Fibroblast of upper back skin (primary cell): ENCODE measurements around the gene EEPD1.
"Not testable (repeated sequence)": the region's sequence is repeated elsewhere in the genome, so short reads cannot be mapped to it uniquely, and the experiment has no call there.

Experiments used
- DNase-seq: peaks from one replicate; pipeline ENCODE4 v3.0.0-alpha.2; 2013

EEPD1 gene

DNA sequence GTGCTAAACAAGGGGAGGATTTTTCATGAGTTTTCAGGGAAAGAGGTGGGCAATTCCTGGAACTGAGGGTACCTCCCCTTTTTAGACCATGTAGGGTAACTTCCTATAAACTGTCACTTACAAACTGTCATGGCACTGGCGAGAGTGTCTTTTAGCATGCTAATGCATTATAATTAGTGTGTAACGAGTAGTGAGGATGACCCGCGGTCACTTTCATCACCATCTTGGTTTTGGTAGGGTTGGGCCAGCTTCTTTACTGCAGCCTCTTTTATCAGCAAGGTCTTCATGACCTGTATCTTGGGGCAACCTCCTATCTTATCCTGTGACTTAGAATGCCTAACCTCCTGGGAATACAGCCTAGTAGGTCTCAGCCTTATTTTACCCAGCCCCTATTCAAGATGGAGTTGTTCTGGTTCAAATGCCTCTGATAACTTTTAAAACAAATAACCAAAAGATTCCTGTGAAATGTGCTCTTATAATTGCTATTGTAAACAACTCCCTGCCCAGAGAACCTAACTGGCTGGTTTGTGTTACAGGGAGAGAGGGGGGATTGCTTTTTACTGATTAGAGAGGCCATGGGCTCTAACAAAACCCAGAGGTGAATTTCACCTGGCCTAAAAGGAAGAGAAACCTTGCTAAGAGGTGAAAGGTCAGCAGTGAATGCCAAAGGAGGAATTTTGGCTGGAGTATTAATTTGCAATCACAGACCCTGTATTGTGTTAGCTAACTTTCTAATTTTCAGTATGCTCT, 64.3 kb downstream of the EEPD1 start:
- DNase-seq, result no peak

DNA sequence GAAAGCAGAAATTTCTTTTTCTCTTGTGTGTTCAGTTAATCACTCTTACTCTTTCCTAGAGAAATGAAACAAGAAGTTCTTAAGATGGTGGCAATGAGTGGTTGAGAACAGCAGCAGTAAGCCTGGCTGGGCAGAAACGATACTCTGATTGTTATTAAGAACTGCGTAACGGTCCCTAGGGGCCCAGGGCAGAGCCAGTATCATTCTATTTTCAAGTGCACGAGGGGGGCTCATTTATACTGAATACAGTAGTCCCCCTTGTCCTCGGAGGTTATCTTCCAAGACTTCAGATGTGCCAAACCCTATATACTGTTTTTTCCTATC, 64.9 kb downstream of the EEPD1 start:
- no peak for DNase-seq

DNA sequence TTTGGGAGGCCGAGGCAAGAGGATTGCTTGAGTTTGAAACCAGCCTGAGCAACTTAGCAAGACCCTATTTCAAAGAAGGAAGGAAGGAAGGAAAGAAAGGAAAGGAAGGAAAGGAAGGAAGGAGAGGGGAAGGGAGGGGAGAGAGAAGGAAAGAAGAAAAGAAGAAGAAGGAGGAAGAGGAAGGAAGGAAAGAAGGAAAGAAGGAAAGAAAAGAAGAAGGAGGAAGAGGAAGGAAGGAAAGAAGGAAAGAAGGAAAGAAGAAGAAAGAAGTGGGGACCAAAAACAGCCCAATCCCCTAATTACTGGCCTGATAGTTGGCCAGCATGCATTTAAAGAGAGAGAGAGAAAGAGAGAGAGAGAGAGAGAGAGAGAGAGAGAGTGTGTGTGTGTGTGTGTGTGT, 66.4 kb downstream of the EEPD1 start:
- DNase-seq, result no peak

DNA sequence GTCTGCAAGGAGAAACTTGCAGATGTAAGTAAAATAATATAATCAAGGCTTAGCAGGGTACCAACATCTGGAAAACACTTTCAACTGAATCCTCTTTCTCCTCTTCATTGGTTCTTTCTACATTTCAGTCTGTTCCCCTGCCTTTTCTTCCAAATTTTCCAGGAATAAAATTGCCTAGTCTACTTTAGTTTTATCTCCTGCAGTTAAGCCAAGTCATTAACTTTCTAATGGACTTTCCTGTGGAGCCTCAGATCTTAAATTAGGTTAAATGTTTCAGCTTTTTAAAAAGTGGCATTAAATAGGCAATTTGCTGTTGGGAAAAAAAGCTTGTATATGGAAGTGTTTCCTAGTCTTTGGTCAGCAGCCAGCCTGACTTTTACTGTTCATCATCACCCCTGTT, 70.8 kb downstream of the EEPD1 start:
- no peak for DNase-seq

DNA sequence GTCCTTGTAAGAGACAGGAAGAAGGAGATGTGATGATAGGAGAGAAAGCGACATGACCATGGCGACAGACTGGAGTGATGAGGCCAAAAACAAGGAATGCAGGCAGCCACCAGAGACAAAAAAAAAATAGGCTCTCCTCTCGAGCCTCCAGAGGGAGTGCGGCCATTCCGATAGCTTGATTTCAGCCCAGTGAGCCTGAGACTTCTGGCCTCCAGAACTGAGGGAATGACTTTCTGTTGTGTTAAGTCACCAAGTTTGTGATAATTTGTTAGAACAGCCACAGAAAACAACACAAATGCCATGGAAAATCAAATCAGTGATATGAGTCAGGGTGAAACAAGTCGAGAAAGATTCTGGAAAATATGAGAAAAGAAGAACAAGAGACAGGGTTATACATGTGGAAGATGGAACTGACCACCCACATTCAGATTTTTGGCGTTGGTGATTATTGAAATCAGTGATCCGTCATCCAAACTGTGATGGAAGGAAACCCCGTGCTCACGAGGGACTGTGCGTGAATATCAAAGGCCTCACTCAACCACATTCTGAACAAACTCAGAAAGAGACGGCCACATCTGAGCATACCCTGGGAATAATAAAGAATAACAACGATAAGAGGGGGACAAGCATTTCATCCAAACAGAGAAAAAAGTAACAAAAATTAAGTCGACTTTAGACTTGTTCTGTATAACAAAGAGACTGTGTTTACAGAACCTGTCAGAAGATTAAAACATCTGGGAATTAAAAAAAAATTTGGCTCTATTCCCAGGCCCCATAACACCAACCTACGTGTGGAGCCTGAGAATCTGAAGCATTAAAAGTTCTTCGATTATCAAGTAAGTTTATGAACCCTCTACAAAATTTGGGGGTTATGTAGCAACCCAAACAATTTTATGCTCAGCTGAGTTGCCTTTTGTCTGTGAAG, 72.1 kb downstream of the EEPD1 start:
- DNase-seq, result no peak

DNA sequence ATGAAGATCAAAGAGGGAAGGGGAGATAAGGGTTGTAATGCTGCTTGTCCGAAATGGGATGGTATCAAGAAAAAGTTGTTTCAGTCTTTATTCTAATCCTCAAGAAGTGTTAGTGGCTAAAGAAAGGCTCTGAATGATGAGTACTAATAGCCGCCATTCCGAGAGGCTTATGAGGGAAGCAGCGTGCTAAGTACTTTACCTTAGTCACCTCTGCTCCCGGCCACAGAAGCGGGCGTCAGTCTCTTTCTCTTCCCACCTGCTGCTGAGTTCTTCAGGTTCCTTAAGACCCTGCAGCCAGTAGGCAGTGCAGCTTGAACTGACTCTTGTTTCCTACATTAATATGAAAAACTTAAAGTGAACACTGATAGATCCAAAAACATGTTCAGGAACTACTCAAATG, 73.1 kb downstream of the EEPD1 start:
- DNase-seq, result no peak

DNA sequence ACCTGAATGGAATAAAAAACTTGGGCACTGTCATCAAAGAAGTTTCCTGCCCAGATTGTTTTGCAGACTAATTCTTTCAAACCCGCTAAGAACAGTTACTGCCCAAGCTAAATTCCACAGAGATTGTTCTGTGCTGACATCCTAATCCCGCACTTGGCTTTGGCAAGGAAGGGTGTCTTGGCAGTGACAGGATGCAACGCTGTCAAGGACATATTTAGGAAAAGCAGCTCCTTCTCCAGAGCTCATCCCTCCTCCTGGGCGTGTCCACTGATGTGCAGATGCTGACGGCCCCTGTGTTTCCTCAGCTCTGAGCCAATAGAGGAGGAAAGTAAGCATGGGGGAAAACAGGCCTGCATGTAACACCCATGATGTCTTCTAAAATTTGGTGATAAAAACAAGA, 74.2 kb downstream of the EEPD1 start:
- peak; percentile 88 for DNase-seq

DNA sequence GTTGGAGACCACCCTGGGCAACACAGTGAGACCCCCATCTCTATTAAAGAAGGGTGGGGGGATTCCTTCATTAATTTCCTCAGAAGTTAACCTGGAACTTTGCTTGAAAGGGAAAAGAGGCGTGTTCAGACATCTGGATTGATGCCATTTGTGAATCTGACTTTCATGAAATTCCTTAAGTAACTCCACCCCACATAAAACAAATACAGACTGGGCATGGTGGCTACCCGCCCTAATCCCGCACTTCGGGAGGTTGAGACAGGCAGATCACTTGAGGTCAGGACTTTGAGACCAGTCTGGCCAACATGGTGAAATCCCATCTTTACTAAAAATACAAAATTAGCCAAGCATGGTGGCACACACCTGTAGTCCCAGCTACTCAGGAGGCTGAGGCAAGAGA, 75.0 kb downstream of the EEPD1 start:
- DNase-seq, result no peak

DNA sequence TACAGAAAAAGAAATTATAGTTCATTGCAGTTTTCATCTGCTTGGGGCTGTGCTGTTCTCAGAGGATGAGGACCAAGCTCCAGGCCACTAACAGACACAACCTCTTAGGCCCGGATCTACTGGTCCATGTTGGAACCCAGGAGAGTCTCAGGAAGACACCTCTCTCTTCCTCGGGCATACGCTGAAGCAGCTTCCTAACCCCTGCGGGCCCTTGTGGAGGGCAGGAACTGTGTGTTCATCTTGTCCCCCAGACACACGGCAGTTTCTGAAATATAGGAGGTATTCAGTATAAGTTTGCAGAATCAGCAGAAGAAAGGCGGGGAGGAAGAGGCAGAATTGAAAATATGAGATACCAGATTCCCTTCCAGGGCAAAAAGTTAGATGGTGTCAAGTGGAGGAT, 78.4 kb downstream of the EEPD1 start:
- DNase-seq, result no peak

DNA sequence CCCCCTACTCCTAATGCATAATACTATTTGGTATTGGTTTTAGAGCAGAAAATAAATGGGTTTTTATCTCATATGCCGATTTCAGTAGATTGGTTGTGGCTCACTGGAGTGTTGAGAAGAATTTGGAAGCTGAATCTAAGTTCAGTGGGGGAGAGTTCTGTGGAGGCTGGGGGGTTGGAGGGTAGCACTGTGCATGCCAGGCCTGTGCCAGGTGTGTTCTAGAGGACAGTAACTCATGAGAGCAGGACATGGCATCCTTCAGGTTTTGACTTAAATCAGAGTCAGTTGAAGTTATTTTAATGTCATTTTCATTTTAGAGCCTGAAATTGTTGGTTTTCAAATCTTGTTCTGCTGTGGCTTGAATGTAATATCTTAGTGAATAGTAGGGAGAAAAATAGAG, 79.5 kb downstream of the EEPD1 start:
- DNase-seq, result no peak

DNA sequence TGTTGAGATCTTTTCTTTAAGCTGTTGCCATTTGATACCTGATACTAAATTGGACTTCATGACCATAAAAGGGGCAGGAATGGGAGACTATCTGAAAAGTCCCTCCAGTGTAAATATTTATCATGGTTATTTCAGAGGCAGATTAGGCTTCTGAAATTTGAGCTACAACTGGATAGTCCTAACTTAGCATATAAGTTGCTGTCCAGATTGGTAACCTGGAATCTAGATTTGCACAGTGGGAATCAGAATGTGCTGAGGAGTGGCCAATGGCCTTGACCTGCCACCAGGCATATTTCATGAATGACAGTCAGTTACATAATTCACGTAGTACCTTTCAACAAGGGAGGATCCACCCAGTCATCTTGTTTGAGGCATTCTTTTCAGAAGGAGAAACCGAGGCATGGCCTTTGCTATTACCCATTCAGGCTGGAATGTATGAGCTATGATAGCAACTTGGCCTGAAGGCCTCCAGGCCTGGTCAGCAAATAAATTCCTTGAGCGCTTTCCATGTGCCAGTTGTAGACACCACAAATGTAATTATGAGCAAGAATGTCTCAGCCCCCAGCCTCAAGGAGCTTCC, 80.0 kb downstream of the EEPD1 start:
- DNase-seq, result no peak

DNA sequence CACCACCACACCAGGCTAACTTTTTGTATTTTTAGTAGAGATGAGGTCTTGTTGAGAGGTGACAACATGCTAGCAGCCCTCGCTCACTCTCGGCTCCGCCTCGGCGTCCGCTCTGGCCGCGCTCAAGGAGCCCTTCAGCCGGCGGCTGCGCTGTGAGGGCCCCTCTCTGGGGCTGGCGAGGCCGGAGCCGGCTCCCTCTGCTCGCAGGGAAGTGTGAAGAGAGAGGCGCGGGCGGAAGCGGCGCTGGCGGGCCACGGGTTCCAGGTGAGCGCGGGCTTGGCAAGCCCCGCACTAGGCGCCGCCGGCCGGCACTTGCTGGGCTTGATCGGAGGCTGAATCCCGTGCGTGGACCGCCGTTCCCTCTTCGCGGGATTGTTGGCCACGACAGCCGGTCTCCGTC, 83.0 kb downstream of the EEPD1 start:
- no peak for DNase-seq

DNA sequence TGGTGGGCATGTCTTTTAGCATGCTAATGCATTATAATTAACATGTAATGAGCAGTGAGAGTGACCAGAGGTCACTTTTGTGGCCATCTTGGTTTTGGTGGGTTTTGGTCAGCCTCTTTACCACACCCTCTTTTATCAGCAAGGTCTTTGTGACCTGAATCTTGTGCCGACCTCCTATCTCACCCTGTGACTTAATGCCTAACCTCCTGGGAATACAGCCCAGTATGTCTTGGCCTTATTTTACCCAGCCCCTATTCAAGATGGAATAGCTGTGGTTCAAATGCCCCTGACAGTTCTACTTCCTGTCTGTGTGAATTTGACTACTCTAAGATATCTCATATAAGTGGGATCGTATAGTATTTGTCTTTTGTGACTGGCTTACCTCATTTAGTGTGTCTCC, 85.1 kb downstream of the EEPD1 start:
- DNase-seq, result no peak

DNA sequence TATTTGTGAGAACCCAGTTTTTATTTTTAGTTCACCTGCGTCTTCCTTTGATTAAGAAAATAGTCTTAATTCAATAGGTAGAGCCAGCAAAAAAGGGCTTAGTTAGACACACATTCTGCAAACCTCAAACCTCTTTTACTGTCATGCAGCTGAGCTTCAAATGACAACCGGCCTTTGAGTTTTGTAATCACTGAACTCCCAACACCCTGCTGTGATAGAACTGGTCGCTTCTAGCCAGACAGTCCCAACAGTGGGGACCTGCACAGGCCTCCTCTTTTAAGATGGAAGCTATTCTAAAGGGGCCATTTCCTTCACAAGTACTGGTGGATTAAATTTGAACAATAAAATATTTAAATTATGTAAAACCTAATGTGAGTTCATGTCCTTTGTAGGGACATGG, 90.3 kb downstream of the EEPD1 start:
- not testable (repeated sequence) for DNase-seq

DNA sequence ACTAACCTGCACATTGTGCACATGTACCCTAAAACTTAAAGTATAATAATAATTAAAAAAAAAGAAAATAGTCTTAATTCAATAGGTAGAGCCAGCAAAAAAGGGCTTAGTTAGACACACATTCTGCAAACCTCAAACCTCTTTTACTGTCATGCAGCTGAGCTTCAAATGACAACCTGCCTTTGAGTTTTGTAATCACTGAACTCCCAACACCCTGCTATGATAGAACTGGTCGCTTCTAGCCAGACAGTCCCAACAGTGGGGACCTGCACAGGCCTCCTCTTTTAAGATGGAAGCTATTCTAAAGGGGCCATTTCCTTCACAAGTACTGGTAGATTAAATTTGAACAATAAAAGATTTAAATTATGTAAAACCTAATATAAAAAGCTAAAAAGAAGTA, 90.9 kb downstream of the EEPD1 start:
- not testable (repeated sequence) for DNase-seq

DNA sequence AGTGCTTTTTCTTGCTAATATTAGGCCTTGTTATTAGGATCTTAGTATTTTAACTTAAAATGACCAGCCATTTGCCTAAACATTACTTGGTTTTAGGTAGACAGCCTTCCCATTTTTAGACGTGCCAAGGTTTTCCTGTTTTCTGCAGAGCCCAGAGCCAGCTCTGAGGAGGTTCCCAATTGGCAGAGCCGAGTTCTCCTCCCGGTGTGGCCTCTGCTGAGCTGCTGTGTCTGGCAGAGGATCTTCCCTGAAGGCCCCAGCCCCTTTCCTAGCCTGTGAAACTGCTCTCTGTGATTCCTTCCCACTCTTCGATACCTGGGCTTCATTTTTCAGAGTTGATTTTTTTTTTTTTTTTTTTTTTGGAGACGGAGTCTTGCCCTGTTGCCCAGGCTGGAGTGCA, 91.4 kb downstream of the EEPD1 start:
- no peak for DNase-seq

DNA sequence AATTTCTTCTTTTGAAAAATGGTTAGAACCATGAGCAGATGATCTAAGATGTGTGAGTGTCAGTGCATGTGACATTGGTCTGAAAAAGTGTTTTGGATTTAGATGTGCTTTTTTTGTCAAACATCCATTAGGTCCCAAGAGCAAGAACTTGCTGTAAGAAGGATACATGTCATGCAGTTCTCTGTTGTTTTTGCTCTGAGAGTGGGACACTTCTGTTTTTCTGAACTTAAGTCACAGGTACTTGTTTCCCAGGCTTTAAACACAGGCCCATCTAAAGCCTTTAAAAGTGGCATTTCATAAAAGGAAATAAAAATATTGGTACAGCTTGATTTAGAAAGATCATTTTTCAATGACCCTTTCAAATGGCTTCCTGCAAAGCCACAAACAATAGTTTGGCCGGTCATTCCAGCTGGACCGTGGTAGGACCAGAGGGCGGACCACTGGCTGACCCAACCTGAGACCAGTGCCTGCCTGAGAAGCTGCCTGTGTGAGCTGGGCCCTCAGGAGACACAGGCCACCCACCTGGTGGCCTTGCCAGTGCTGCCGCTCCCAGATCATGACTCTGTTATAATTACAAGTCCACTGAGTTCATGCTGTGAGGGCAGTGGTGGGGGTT, 92.7 kb downstream of the EEPD1 start:
- no peak for DNase-seq

DNA sequence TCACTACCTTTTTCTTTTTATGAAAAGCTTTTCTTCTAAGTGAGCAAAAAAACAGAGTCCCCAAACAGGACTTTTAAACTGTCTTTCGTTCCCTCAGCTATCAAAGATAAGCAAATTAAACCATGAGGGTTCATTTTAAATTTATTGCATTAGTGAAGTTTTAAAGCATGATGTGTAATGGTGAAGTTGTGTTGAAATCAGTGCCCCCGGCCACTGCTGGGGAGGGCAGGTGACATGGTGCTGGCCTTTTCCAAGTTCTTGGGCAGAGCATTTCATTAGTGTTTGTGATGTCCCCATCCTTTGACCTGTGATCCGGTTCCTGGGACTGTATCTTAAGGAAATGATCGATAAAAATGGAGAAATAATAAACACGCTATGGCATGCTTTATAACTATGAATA, 96.0 kb downstream of the EEPD1 start:
- DNase-seq, result no peak

DNA sequence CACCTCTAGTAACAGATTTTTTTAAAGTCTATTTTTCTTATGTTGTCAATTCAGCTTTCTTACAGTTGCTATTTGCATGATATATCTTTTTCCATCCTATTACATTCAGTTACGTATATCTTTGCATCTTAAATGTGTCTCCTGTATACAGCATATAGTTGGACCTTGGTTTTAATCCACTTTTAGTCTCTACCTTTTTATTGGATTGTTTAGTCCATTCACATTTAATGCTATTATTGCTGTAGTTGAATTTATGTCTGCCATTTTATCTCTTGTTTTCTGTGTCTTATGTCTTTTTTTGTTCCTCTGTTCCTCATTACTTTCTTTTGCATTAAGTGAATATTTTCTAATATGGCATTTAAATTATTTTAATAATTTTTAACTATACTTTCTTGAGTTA, 100.6 kb downstream of the EEPD1 start:
- DNase-seq, result no peak

DNA sequence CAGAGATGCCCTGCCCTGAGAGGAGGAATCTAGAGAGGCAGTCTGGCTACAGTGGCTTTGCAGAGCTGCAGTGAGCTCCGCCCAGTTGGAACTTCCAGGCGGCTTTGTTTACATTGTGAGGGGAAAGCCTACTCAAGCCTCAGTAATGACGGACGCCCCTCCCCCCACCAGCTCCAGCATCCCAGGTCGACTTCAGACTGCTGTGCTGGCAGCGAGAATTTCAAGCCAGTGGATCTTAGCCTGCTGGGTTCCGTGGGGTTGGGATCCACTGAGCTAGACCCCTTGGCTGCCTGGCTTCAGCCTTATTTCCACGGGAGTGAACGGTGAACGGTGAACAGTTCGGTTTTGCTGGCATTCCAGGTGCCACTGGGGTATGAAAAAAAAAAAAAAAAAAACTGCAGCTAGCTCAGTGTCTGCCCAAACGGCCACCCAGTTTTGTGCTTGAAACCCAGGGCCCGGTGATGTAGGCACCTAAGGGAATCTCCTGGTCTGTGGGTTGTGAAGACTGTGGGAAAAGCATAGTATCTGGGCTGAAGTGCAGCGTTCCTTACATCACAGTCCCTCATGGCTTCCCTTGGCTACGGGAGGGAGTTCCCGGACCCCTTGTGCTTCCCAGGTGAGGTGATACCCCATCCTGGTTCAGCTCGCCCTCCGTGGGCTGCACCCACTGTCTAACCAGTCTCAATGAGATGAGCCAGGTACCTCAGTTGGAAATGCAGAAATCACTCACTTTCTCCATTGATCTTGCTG, 105.6 kb downstream of the EEPD1 start:
- peak; percentile 88 for DNase-seq

DNA sequence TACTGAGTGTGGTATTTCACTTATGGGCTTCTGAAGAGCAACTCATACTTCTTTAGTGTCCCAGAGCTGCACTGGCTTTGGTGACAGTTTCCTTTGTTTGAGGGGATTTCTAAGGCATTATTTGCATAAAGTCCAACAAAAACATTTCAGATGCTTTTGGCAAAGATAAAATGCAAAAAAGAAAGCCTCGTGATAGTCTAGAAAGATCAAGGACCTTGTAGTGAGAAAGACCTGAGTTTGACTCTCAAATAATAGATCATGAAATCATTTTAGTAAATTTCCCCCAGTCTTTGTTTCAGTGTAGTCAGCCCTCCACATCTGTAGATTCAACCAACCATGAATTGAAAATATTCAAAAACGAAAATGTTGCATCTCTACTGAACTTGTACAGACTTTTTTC, 107.4 kb downstream of the EEPD1 start:
- no peak for DNase-seq

DNA sequence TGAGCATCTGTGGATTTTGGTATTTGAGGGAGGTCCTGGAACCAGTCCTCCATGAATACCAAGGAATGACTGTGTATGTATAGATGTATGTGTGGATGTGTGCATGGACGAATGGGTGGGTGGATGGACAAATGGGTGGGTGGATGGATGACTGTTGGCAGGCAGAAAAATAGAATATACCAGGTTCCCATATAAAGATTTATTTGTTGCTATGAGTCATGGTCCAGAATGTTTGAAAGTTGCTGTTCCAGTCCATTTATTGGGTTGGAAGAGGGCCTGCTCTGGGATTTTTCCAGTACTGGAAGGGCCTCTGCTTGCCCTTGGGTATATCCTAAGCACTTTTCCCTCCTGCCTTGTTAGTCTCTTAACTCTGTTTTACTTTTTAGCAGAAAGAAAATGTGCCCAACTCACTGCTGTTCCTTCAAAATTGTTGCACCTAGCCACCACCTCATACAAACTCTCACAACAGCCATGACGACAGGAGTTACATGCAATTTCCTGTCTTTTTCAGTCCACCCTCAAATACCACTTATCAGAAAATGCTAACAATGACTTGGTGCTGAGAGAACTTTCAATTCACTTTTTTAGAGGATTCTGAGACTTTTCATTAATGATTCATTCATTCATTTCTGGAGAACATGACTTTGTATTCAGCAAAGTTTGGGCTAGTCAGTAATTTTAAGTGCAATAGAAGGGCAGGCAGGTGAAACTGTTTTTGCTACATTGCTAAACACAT, 108.1 kb downstream of the EEPD1 start:
- DNase-seq, result no peak
